ENCODE results near the gene GALK2.

GALK2 gene

DNA sequence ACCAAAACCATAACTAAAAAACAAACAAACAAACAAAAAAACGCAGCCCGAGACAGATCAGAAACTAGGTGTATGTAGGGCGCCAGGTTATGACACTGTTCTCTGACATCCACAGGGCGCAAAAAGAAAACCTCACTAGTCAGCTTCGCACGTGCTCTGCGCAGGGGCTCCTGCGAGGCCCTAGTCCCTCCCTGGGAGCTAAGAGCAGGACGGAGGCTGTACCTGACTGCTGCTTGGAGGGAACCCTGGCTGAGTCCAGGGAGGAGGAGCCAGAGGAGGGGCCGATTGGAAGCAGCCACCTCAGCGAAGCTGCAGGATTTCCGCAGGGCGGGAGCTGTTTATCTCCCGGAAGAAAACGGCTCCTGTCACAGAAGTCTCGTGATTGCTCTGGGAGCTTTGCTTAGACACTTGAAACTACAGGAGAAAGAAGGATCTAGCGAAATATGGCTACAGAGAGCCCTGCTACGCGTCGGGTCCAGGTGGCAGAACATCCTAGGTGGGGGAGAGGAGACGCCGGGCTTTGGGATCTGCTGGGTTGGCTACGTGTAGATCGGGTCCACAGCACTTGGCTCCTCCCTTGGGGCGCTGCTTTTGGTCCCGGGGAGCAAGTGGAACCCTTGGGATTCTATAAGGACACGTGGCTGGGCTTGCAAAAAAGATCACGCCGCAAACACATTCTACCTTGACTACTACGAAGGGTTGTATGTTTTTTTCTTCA, at the start of gene GALK2:
Gene GALK2, plus strand, starts transcription at position 368 of the 718 bp plus-strand sequence. Its CDS starts 76 bp downstream, at position 444.
- DNase-seq (ENCODE audit: low read depth in 2 of 2) = peak; percentile 69 to 75

DNA sequence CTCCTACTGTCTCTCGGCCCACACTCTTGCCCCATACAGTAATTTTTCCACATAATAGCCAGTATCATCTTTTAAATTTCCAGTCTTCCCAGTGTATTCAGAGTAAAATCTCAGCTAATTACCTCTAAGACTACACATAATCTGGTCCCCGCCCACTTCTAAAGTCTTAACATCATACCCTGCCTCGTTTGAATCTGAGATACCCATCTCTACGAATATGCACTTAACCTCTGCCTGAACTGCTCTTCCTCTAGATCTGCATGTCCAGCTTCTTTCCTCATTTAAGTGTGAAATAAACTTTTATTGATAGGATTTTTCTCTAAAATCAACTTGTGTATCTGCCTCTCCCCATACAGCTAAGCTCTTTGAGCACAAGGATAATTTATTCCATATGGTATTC, 49.2 kb upstream of the GALK2 start:
- no peak for DNase-seq (ENCODE audit: low read depth in 2 of 2)

- no peak for DNase-seq (ENCODE audit: low read depth in 2 of 2)
These were observed 48.1 kb upstream of the GALK2 start for GRCh38 chr15:49121901-49122300.

- no peak for DNase-seq (ENCODE audit: low read depth in 2 of 2)
These were observed 47.4 kb upstream of the GALK2 start for GRCh38 chr15:49122541-49123062.

DNA sequence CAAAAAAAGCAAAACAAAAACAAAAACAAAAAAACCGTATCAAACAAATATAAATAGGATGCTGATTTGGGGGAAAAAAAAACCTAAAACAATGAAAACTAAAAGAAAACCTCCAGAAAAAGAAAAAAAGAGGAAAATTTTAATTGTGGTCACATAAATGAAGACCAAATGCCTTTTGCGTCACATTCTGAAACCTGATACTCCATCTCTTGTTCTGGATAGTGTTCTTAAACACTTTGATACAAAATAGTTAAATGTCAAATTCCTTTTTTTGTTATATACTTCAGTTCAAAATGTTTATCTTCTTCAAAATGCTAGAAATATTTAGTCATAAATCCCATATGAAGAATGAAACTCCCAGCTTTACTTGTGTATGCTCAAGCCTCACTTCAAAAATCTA, 45.7 kb upstream of the GALK2 start:
- DNase-seq (ENCODE audit: low read depth in 2 of 2) = no peak

DNA sequence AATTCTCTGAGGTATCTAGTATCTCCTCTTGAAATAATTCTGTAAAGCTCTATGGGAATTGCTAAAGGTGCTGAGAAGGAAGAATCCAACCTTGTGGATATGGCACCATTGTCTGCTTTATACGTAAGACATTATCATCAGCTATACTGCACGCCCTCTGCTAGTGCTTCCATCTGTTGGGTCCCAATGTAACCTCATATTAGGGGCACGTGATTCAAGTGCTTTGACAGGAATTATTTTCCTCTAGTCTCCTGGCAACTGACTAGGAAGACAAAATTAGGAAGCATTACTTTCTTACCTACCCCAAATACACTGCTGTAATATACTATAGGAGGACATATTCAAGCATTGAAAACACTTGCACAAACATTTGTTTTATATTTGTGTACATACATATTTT, 38.6 kb upstream of the GALK2 start:
- DNase-seq (ENCODE audit: low read depth in 2 of 2) = no peak

GRCh38 chr15:49134683-49135341, 35.2 kb upstream of the GALK2 start:
- DNase-seq (ENCODE audit: low read depth in 2 of 2) = no peak

DNA sequence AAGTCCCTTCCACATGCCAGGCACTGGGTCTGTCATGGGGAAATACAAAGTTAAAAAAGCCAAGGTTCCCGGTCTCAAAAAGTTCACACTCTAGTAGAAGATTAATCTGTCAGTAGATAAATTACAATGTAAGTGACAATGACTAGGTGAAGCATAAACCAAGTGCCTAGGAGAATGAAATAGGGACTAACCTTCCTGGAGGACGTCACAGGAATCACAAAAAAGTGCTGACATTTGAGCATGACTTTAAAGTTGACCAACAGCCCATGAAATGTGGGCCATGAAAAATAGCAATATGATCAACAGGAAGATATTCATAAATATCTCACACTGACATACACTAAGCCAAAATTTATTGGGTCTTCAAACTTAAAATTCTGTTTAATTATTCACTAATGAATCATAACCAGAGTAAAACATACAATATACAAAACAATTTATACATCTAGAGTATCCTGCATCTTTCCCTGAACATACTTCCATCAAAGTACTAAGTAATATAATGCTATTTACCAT, 34.6 kb upstream of the GALK2 start:
- no peak for DNase-seq (ENCODE audit: low read depth in 2 of 2)

DNA sequence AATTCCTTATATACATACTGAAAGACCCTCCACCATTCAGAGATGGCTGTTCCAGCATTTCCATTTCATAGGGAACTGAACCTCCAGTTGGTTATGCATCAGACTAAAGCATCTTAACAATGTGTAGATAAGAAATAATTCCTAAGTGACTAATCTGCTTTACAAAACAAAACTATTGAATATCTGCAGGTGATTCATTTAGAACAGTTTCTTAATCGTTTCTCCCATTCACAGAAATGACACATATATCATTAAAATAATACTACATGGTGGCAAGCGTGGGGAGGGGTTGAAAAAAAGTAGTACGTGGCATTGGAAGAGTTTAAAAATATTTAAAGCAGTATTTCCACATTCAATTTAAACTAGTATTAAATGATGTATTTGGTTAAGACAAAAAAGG, 34.1 kb upstream of the GALK2 start:
- no peak for DNase-seq (ENCODE audit: low read depth in 2 of 2)

GRCh38 chr15:49137861-49138260, 32.2 kb upstream of the GALK2 start:
- DNase-seq (ENCODE audit: low read depth in 2 of 2) = no peak

- DNase-seq (ENCODE audit: low read depth in 2 of 2) = no peak
These were observed 24.1 kb upstream of the GALK2 start for GRCh38 chr15:49145651-49146609.

- no peak for DNase-seq (ENCODE audit: low read depth in 2 of 2)
These were observed 21.7 kb upstream of the GALK2 start for GRCh38 chr15:49148298-49148697.

DNA sequence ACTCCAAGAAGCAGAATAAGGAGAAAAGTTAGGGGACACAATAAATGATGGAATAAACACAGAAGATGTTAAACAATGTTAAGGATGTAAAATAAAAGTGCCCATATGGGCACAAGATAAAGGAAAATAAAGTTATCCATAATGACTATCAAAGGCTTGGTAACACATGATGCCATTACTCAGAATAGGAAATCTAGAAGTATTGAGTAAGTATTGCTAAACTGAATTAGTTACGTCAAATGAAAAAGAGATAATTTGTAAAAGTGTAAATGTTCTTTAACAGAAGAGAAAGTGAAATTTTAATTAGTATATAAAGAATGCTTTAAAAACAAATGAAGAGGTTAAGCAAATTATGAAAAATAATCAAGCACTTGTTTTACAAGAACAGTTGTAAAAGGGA, 21.3 kb upstream of the GALK2 start:
- DNase-seq (ENCODE audit: low read depth in 2 of 2) = no peak

- no peak for DNase-seq (ENCODE audit: low read depth in 2 of 2)
These were observed 18.2 kb upstream of the GALK2 start for GRCh38 chr15:49151831-49152230.

DNA sequence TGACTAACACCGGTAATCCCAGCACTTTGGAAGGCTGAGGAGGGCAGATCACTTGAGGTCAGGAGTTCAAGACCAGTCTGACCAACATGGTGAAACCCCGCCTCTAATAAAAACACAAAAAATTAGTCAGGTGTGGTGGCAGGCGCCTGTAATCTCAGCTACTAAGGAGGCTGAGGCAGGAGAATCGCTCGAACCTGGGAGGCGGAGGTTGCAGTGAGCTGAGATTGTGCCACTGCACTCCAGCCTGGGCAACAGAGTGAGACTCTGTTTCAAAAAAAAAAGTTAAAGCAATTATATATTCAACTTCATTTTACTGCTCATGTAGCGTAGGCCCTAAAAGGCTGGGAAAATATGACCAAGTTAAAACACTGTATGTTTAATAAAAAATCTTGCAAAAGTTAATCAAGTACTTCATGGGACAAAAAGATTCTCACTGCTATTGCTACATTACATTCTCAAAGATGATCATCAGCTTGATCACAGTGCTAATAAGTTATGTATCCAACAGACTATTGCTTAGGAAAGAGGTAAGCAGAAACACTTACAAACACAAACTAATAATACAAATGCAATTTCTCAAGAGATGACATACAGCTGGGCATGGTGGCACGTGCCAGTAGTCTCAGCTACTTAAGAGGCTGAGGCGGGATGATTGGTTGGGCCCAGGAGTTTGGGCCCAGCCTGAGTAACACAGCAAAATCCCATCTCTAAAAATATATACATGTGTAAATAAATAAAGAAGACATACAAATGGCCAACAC, 17.3 kb upstream of the GALK2 start:
- DNase-seq (ENCODE audit: low read depth in 2 of 2) = no peak

- DNase-seq (ENCODE audit: low read depth in 2 of 2) = no peak
These were observed 15.7 kb upstream of the GALK2 start for GRCh38 chr15:49154359-49154758.

DNA sequence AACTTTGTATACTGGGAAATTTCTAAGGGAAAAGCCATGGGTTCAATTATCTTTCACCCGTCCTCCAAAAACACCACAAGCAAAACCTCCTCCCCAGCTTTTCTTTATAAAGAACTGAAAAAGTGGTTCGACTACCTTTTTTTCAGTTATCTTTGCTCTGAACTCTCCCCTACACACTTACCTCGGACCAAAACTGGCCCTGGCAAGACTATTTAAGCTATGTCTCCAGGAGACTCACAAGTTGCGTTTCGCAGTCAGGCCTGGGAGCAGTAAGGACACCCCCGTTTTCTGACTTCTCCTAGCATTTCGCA, 15.3 kb upstream of the GALK2 start:
- no peak for DNase-seq (ENCODE audit: low read depth in 2 of 2)

- DNase-seq (ENCODE audit: low read depth in 2 of 2) = peak; percentile 84 to 88
These were observed 14.8 kb upstream of the GALK2 start, which contains the start of gene COPS2 for GRCh38 chr15:49155110-49155833. Gene COPS2 (minus strand): TSS chr15:49155599. CDS start chr15:49155578, 21 bp downstream.

DNA sequence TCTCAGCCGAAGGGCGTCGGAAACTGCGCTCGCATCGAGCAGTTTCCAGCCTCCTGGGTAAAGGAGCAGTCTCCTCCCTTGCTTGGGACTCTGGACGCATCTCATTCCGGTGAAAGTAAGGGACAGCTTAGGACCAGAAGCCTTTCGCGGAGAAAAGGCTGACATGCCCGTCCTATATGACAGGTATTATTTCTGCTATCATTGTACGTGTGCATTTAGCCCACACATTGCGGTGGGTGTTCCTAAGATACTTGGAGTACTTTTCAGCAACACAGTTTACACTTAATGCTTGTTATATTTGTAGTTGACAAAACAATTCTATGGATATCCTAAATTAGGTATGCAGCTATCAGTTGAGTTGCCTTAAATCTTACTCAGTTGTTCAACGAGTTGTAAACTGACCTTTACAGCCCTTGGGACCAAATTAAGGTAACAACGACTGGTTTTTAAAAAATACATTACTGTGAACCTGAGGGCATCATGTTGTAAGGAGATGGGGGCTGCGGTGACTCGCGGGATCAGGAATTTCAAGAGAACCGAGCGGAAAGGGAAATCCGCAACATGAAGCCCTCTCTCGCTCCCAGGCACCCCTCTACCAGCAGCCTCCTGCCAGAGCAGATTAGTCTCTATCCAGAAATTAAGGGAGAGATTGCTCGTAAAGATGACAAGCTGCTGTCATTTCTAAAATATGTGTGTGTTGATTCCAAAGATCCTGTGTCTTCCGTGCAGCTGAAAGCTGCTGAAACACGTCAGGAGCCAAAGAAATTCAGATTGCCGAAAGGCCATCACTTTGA, 14.0 kb upstream of the GALK2 start:
- DNase-seq (ENCODE audit: low read depth in 2 of 2) = no peak

GRCh38 chr15:49163678-49164077, 6.4 kb upstream of the GALK2 start:
- DNase-seq (ENCODE audit: low read depth in 2 of 2) = no peak
